DOHH2 (cell line): Measurements from ENCODE around the gene DYNC1LI1.

Experiments used
- H3F3A ChIP-seq: fragments of 200-600 bp; sonication (generic), shearing (Covaris generic); 2 replicates; pipeline ENCODE4 v1.6.0; 2016; ENCODE audit warnings: antibody characterized with exemption, mild to moderate bottlenecking; ENCODE audit not compliant: control insufficient read depth, insufficient read depth
- H3K27ac ChIP-seq: fragments of 200-600 bp; sonication (generic); 2 replicates; pipeline ENCODE4 v1.5.1; 2014; ENCODE audit warnings: low read depth, mild to moderate bottlenecking, low read length, moderate library complexity
- H3K27me3 ChIP-seq: fragments of 200-600 bp; sonication (generic); 2 replicates; pipeline ENCODE4 v1.6.1; 2014; ENCODE audit warnings: mild to moderate bottlenecking, low read length, mixed read lengths; ENCODE audit not compliant: control insufficient read depth
- H3K36me3 ChIP-seq: fragments of 200-600 bp; sonication (generic); 2 replicates; pipeline ENCODE4 v1.6.1; 2014; ENCODE audit warnings: mild to moderate bottlenecking, low read length, moderate library complexity, mixed read lengths; ENCODE audit not compliant: control insufficient read depth
- H3K4me1 ChIP-seq: fragments of 200-600 bp; sonication (generic); 2 replicates; pipeline ENCODE4 v1.6.1; 2014; ENCODE audit warnings: mild to moderate bottlenecking, low read length, mixed read lengths; ENCODE audit not compliant: control insufficient read depth
- H3K4me2 ChIP-seq: fragments of 200-600 bp; sonication (generic); 2 replicates; pipeline ENCODE4 v1.6.0; 2014; ENCODE audit warnings: mild to moderate bottlenecking, low read length, moderate library complexity
- H3K4me3 ChIP-seq: fragments of 200-600 bp; sonication (generic); 2 replicates; pipeline ENCODE4 v1.5.1; 2014; ENCODE audit warnings: mild to moderate bottlenecking, low read length, mixed read lengths
- H3K79me2 ChIP-seq: fragments of 200-600 bp; sonication (generic); 2 replicates; pipeline ENCODE4 v1.6.1; 2014; ENCODE audit warnings: mild to moderate bottlenecking, low read length, mixed read lengths; ENCODE audit not compliant: control insufficient read depth
- H3K9me2 ChIP-seq: fragments of 200-600 bp; sonication (generic); replicated peaks from 2 replicates; pipeline ENCODE4 v1.6.1; 2014; ENCODE audit warnings: mild to moderate bottlenecking, low read length, mixed read lengths; ENCODE audit not compliant: control insufficient read depth
- H3K9me3 ChIP-seq: fragments of 200-600 bp; sonication (generic); 2 replicates; pipeline ENCODE4 v1.6.1; 2014; ENCODE audit warnings: antibody characterized with exemption, low read length, mixed read lengths; ENCODE audit not compliant: control insufficient read depth, insufficient read depth
- H4K20me1 ChIP-seq: fragments of 200-600 bp; sonication (generic); 2 replicates; pipeline ENCODE4 v1.6.0; 2014; ENCODE audit warnings: low read depth, mild to moderate bottlenecking, antibody characterized with exemption, low read length, moderate library complexity; ENCODE audit not compliant: control insufficient read depth, insufficient read depth
- EZH2phosphoT487 ChIP-seq: fragments of 200-600 bp; sonication (generic); IDR thresholded peaks from 2 replicates; pipeline ENCODE4 v1.6.1; 2017; ENCODE audit warnings: borderline replicate concordance, mild to moderate bottlenecking, antibody characterized with exemption, low read length, moderate library complexity, mixed read lengths
- TF ChIP-seq, protein P1 (sequence below): fragments of 200-600 bp; sonication (generic); IDR thresholded peaks from one replicate; pipeline ENCODE4 v1.5.1; 2014; ENCODE audit warnings: antibody characterized with exemption, mild to moderate bottlenecking, low read depth, low read length; ENCODE audit not compliant: poor library complexity, severe bottlenecking

The DYNC1LI1 gene

GRCh38 chr3:32577581-32578556, 7.2 kb upstream of the DYNC1LI1 start:
- H3F3A ChIP-seq: no peaks in the 10 kb centered on the region
- no peaks in the 10 kb centered on the region for H3K9me2 ChIP-seq
- H3K4me1 ChIP-seq: peaks cover 17% of the 10 kb centered on the region
- H4K20me1 ChIP-seq: no peaks in the 10 kb centered on the region
- no peaks in the 10 kb centered on the region for H3K27me3 ChIP-seq
- no peaks in the 10 kb centered on the region for H3K79me2 ChIP-seq
- H3K4me3 ChIP-seq: peak overlapping the region; percentile 50
- H3K27ac ChIP-seq: peak overlapping the region; percentile 39
- H3K4me2 ChIP-seq: peak overlapping the region; percentile 73
- no peaks in the 10 kb centered on the region for H3K9me3 ChIP-seq
- H3K36me3 ChIP-seq: no peaks in the 10 kb centered on the region
- no peak for TF ChIP-seq EZH2phosphoT487

- Histone ChIP-seq H3K4me3 (peak overlapping the region; percentile 50), H3K9me3 (no peaks in the 10 kb centered on the region), H3K79me2 (no peaks in the 10 kb centered on the region), H4K20me1 (no peaks in the 10 kb centered on the region), H3K36me3 (no peaks in the 10 kb centered on the region), H3K4me1 (peaks cover 19% of the 10 kb centered on the region), H3K27ac (peak overlapping the region; percentile 39), H3K9me2 (no peaks in the 10 kb centered on the region), H3F3A (no peaks in the 10 kb centered on the region), H3K4me2 (peak overlapping the region; percentile 73), H3K27me3 (no peaks in the 10 kb centered on the region)
- TF ChIP-seq, protein P1, sequence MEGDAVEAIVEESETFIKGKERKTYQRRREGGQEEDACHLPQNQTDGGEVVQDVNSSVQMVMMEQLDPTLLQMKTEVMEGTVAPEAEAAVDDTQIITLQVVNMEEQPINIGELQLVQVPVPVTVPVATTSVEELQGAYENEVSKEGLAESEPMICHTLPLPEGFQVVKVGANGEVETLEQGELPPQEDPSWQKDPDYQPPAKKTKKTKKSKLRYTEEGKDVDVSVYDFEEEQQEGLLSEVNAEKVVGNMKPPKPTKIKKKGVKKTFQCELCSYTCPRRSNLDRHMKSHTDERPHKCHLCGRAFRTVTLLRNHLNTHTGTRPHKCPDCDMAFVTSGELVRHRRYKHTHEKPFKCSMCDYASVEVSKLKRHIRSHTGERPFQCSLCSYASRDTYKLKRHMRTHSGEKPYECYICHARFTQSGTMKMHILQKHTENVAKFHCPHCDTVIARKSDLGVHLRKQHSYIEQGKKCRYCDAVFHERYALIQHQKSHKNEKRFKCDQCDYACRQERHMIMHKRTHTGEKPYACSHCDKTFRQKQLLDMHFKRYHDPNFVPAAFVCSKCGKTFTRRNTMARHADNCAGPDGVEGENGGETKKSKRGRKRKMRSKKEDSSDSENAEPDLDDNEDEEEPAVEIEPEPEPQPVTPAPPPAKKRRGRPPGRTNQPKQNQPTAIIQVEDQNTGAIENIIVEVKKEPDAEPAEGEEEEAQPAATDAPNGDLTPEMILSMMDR: no peak
- no peak for TF ChIP-seq EZH2phosphoT487
These were observed 6.5 kb upstream of the DYNC1LI1 start for GRCh38 chr3:32577174-32577573.

DNA sequence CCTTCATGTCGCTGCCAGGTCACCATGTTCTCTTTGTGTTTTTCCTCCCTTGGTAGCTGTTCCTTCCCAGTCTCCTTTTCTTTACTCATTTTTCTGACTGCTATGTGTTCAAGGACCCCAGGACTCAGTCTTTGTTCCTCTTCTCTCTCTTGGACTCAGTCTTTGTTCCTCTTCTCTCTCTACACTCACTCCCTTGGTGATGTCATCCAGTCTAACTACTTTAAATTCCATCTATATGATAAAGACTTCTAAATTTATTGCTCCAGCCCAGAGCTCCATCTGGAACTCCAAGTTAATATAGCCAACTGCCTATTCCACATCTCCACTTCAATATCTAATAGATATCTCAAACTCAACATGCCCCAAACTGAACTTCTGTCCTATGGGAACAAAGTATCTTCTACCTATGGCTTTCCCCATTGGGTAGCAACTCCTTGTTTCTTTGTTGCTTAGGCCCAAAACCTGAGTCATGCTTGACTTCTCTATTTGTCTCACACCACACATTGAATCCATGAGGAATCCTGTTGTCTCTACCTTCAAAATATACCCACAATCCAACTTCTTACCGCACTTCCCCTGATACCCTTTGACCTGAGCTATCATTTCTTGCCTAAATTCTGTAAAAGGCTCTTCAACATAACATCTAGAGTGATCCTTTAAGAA, 4.9 kb upstream of the DYNC1LI1 start:
- no peaks in the 10 kb centered on the region for H3K36me3 ChIP-seq
- H3K27me3 ChIP-seq: no peaks in the 10 kb centered on the region
- H3K27ac ChIP-seq: no peak overlapping the region
- no peak overlapping the region for H3K4me3 ChIP-seq
- no peaks in the 10 kb centered on the region for H3K9me2 ChIP-seq
- no peaks in the 10 kb centered on the region for H4K20me1 ChIP-seq
- H3K79me2 ChIP-seq: peaks cover 6% of the 10 kb centered on the region
- no peaks in the 10 kb centered on the region for H3F3A ChIP-seq
- no peaks in the 10 kb centered on the region for H3K9me3 ChIP-seq
- no peak for TF ChIP-seq EZH2phosphoT487
- TF ChIP-seq, protein P1: no peak
- H3K4me1 ChIP-seq: peaks cover 27% of the 10 kb centered on the region
- no peak overlapping the region for H3K4me2 ChIP-seq

DNA sequence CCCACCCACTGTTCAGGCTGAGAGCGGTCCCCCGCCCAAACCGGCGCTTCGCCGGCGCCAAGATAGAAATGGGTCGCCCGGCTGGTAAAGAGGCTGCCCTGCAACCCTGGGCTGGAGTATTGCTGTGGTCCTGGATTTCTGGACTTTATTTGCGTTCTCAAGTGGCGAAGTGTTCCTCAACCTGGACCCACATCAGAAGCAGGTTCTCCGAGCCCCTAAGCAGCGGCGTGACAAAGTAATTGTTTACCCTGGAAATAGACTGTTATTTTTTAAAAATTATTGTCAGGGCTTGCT, 481 bp upstream of the DYNC1LI1 start:
- no peaks in the 10 kb centered on the region for H3K27me3 ChIP-seq
- H3K4me3 ChIP-seq: peak overlapping the region; percentile 95
- H3K79me2 ChIP-seq: peaks cover 46% of the 10 kb centered on the region
- H3K27ac ChIP-seq: no peak overlapping the region
- peaks cover 18% of the 10 kb centered on the region for H3K36me3 ChIP-seq
- H3K9me2 ChIP-seq: no peaks in the 10 kb centered on the region
- no peak for TF ChIP-seq EZH2phosphoT487
- 0 out of 2 replicates have a peak, but pooled peaks cover 3% of the 10 kb centered on the region for H3F3A ChIP-seq
- H4K20me1 ChIP-seq: peaks cover 7% of the 10 kb centered on the region
- H3K9me3 ChIP-seq: no peaks in the 10 kb centered on the region
- H3K4me1 ChIP-seq: peaks cover 28% of the 10 kb centered on the region
- H3K4me2 ChIP-seq: peak overlapping the region; percentile 88
